Inflammatory macrophage (primary cell): ENCODE measurements around the gene CCT4.
A peak's percentile ranks its signal among the peaks of the same experiment; 100 is the strongest.
"Not testable (repeated sequence)": the region's sequence is repeated elsewhere in the genome, so short reads cannot be mapped to it uniquely, and the experiment has no call there.

Experiments used
- DNase-seq, 2 donors: peaks; one replicate each; pipeline ENCODE4 v3.0.0-alpha.2; 2020 to 2022

Gene CCT4

DNA sequence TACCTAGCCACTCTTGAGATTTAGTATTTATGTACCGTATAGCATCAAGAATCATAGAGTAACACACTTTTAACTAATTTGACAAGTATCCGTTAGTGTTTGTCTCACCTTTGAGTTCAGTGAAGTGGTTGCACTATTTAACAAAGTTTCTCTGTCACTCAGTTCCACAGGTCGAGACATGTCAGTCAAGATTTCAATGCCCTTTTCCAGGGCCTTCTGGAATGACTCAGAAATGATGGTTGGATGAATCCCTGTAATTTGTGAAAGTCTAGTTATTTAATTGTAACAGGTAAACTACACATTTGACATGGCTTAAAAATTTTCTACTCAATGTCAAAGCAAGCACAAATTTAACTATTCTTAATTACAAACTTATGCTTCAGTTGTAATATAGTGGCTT, 9.7 kb downstream of the CCT4 start:
- no peak for DNase-seq

DNA sequence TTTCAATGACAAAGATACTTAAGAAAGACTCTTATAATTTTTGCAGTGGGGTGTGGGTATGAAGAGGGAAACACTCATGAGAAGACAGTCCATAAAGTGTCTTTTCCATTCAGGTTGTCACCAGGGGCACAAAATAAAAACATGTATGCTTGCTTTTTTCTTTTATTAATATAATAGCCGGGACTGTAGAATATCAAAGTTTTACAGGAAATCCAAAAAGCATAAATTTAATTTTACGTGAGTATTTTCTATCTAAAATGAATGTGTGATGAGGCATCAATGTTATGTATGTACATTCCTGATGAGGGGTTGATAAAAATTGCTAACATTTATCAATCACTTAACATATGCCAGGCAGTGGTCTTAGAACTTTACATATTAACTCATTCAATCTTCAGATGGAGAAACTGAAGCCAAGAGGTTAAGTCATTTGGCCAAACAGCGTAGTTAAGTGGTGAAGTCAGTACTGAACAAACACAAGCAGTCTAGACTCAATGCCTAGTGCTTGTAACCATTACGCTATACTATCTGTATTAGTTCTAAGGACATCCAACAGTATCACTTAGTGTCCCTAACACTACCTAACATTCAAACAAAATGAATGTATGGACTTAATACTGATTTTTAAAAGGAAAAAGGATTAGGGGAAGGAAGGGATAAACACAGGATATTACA, 10.7 kb downstream of the CCT4 start:
- no peak for DNase-seq

- no peak for DNase-seq
Observed at GRCh38 chr2:61876400-61876799, 12.1 kb downstream of the CCT4 start.

DNA sequence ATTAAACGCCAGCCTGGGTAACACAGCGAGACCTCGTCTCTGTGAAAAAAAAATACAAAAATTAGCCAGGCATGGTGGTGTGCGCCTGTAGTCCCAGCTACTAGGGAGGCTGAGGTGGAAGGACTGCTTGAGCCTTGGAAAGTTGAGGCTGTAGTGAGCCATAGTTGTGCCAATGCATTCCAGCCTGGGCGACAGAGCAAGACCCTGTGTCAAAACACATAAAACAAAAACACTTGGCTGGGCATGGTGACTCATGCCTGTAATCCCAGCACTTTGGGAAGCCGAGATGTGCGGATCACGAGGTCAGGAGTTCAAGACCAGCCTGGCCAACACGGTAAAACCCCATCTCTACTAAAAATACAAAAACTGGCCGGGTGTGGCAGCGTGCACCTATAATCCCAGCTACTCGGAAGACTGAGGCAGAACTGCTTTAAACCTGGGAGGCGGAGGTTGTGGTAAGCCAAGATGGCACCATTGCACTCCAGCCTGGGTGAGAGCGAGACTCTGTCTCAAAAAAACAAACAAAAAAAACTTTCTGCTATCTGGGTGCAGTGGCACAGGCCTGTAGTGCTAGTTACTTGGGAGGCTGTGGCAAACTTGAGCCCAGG, 21.9 kb downstream of the CCT4 start:
- DNase-seq: not testable (repeated sequence)

GRCh38 chr2:61862085-61862484, 26.4 kb downstream of the CCT4 start:
- no peak for DNase-seq

DNA sequence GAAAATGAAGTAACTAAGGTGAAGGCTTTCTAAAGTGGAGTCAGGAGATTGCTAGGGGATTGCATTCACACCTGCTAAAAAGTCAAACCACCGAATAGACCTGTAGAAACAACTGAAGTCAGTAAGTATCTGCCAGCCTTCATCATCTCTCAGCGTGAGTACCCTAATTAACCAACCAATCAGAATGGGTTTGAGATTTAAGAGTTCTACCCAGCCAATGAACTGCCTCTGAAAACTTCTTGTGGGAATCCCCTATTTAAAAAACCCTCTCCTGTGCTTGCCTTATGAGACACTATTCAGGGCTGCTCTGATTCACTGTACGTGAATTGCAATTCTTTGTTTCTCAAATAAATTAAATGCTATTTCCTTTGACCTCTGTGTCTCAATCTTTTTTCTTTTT, 31.2 kb downstream of the CCT4 start:
- DNase-seq: no peak

DNA sequence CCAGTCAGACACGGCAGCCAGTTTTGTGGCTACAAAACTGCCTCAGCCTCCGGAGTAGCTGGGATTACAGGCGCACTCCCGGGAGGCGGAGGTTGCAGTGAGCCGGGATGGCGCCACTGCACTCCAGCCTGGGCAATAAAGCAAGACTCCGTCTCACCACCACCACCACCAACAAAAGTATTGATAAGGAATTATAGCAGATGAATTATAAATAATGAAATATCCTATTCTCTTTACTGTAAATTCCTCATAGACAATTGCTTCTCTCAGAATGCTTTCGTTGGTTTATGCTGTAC, 33.2 kb downstream of the CCT4 start:
- no peak for DNase-seq

DNA sequence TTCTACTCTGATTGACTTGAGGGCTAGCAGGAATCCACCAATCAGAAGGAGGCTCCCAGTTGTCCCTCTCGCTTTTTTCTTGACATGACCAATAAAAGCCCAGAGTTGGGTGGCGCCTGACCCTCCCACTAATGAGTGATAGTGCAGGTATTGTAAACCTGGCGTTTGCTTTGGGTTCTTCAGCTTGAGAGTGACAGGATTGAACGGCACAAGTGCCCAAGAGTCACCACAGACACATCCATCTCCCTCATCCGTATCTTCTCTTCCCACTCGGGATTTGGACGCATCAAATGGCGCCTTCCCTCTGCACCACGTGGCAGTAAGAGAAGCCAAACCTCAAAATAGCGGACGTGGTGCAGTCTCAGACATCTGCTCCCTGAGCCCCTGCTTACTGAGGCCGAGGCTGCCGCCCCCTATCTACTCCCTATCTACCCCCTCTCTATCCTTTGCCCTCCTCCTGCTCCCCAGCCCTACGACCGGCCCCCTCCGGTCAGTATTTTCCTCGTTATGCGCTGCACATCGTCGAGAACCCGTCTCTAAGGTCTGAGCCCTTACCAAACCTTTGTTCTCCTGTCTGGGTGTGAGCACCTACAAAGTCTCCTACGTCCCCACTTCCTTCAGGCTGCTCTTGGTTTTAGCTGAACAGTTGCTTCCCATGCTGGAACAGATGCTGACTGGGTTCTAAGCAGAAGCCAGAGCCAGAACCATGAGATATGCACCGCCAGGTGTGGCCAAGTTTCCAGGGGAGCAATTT, 33.7 kb downstream of the CCT4 start:
- DNase-seq: peak; percentile 95 to 96

GRCh38 chr2:61853847-61854563, 34.5 kb downstream of the CCT4 start, which contains the start of gene FAM161A:
Gene FAM161A, minus strand, starts transcription at chr2:61854060. Its CDS starts 19 bp downstream, at chr2:61854041.
- peak; percentile 79 to 89 for DNase-seq

- peak; percentile 28 to 60 for DNase-seq
Observed at GRCh38 chr2:61853086-61853846, 35.2 kb downstream of the CCT4 start.

GRCh38 chr2:61851270-61851669, 37.2 kb downstream of the CCT4 start:
- not testable (repeated sequence) for DNase-seq

DNA sequence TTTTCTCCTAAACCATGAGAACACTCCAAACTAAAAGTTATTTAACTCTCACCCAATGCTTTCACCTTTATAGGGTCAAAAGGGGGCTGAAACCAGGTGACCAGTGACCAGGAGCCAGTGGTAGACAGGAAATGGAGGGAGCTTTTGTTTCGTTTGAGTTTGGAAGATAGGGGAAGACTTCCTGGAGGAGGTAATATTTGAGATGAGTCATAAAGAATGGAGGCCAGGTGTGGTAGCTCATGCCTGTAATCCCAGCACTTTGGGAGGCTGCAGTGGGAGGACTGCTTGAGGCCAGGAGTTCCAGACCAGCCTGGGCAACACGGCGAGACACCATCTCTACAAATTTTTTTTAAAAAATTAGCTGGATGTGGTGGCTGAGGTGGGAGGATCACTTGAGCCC, 43.1 kb downstream of the CCT4 start:
- DNase-seq: no peak

DNA sequence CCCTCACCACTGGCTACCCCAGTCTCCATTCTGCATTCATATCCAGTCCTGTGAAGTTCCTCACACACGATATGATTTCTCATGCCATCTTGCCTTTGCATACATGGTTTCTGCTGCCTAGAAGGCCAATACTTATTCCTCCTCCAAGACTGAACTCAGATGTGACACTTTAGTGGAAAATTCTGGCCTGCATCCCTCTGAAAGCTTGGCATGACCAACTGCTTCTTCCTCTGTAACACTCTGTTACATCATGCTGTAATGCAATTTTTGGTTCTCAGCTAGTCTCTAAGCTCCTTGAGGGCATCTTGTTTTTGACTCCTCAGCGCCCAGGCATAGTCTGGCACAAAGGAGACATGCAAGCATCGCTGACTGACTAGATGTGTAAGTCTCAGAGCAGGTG, 47.2 kb downstream of the CCT4 start:
- DNase-seq: no peak

DNA sequence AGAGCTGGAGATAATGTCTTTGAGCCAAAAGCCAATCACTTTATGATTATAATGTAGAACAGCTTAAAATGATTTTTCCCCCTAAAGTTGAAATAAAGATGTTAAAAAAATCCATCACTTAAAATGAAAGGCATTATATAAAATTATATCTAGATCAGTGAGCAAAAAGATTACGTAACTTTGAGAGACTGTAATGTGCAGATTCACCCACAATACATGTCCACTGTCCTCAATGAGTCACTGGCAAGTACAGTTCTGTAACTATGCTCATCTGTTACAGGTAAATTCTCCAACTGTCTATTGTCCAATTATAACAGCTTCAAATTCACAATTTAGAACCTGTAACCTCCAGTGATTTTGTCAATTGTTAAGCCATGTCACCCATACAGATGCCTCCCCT, 53.6 kb downstream of the CCT4 start:
- no peak for DNase-seq

DNA sequence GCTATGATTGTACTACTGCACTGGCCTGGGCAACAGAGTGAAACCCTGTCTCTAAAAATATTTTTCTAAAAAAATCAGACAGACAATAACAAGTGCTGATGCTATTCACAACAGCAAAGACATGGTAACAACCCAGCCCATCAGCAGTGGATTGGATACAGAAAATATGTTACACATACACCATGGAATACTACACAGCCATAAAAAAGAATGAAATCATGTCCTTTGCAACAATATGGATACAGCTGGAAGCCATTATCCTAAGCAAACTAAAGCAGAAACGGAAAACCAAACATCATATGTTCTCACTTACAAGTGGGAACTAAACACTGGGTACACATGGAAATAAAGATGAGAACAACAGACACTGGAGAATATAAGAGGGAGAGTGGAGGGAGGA, 54.5 kb downstream of the CCT4 start:
- DNase-seq: no peak

GRCh38 chr2:61832183-61832841, 56.1 kb downstream of the CCT4 start:
- no peak for DNase-seq

GRCh38 chr2:61822255-61822654, 66.2 kb downstream of the CCT4 start:
- DNase-seq: no peak
